ENCODE results near the gene SORCS2. TPM values are rescaled to one million over a fixed set of nuclear protein-coding genes. Genes with fewer than 3 reads are reported as not detected.

SORCS2 gene
- total RNA-seq, 4 donors from 2014 or later: 0.19 to 0.85 (median 0.66) TPM

DNA sequence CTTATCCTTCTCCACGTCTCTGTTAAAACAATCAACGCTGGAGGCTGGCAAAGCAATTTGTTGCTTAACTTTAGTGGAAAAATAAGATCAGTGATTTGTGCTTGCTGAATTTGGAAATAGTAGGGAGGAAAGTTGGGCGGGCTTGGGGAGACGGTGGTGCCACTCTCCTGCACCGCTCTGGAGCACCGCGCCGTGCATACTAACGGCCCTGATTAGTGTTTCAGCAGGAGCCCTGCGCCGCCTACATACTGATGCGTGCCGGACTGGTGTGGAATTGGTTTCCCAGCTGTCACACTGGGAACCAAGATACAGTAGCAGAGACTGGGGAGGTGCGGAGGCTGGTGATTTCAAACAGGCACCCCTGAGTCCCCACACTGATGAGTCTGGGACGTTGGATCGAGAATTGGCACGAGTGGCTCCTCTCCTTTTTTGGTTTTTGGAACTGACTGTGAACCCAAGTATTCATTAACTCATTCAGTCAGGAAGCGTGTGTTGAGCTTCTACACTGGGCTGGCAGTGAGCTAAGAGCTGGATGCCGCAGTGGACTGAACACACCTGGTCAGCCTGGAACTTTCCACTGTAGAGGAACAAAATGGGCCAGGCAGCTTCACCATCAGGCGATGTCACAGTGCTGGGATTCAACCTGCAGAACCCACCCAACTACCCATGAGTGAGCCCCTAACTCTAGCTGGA lies 271.4 kb downstream of the SORCS2 start:
- TF ChIP-seq, protein P1, sequence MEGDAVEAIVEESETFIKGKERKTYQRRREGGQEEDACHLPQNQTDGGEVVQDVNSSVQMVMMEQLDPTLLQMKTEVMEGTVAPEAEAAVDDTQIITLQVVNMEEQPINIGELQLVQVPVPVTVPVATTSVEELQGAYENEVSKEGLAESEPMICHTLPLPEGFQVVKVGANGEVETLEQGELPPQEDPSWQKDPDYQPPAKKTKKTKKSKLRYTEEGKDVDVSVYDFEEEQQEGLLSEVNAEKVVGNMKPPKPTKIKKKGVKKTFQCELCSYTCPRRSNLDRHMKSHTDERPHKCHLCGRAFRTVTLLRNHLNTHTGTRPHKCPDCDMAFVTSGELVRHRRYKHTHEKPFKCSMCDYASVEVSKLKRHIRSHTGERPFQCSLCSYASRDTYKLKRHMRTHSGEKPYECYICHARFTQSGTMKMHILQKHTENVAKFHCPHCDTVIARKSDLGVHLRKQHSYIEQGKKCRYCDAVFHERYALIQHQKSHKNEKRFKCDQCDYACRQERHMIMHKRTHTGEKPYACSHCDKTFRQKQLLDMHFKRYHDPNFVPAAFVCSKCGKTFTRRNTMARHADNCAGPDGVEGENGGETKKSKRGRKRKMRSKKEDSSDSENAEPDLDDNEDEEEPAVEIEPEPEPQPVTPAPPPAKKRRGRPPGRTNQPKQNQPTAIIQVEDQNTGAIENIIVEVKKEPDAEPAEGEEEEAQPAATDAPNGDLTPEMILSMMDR (IDR thresholded peaks at IDR 0.05; ENCODE audit: low read depth): no peak

DNA sequence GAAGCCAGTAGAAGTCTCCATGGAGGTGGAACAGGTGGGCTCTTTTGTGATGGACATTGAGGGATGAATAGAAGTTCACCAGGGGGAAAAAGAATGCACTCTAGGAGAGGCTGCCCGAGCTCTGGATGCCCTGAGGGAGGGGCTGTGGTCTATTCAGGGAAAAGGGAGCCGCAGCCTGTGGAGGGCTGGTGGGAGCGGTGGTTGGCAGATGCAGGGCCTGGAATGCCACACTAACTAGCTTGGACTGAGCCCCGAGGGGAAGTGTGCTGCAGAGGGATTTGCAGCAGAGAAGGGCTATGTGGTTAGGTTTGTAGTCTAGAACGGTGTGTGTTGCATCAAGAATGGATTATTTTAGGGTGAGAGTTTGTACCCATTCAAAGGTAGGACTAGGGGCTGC lies 271.9 kb downstream of the SORCS2 start:
- TF ChIP-seq, protein P1 (IDR thresholded peaks at IDR 0.05; ENCODE audit: low read depth): no peak

DNA sequence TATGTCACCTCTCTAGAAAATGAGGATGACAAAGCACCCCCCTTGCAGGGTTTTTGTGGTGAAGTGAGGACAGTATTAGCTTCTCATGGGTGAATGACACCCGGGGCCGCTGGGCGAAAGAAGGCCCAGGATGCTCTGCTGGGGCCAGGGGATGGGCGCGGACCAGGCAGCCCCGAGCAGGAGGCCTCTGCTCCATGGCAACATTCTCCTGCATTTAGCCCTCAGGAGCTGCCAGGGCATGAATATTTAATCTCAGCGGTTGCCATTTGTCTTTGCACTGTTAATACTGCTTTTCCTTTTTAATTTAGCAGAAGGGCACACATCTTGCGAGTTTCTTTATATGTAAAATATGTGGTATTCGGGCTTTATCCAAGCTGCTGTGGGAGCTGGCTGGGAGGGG lies 272.7 kb downstream of the SORCS2 start:
- TF ChIP-seq, protein P1 (IDR thresholded peaks at IDR 0.05; ENCODE audit: low read depth): no peak

DNA sequence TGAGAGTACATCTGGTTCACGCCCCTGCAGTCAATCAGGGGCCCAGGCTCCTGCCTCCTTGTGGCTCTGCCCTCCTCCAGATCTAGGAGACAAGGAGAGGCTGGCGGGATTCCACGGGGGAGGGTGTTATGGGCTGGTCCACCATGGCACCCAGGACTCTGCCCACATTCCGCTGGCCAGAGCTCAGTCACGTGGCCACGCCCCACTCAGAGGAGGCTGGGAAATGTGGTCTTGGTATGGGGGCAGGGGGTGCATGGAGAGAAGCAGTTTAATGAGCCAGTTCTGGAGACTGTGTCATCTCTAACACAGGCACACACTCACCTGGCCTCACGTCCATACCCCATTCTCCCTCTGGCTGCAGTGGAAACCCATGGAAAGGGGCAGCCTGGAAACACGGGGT lies 273.9 kb downstream of the SORCS2 start:
- TF ChIP-seq, protein P1 (IDR thresholded peaks at IDR 0.05; ENCODE audit: low read depth): no peak

DNA sequence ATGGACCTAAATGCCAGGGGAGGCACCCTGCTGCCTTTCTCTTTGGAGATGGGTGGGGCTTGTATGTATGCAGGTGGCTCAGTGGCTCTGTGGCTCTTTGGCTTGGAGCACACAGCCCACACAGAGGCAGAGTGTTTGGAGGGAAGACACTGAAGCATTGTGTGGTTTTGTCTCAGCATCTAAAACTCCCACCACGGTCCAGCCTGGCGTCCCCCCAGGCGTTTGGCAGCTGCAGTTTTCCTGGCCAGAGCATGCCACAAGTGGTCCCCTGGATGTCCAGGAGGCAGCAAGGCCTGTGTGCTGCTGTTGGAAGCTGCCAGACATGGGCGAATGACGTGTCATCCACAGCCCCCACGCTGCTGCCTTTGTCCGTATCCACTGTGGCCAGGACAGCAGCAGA lies 274.6 kb downstream of the SORCS2 start:
- TF ChIP-seq, protein P1 (IDR thresholded peaks at IDR 0.05; ENCODE audit: low read depth): no peak

DNA sequence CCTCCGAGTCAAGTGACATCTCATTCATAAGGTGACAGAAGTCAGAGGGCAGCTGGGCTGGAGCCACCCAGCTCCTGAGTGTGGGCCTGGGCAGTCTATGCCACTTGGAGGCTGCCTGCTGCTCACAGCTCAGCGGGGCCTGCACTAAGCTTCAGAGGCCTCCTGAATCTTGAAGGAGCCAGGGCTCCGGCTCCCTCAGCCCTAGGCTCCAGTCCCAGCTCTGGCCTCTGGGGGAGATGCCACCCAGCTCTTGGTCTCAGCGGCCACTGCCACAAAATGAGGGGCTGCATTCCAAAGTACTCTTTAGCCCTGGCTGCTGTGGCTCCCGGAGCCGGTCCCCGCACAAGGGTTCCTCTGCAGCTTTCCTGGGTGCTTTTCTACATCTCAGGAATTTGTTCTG lies 275.1 kb downstream of the SORCS2 start:
- TF ChIP-seq, protein P1 (IDR thresholded peaks at IDR 0.05; ENCODE audit: low read depth): no peak

DNA sequence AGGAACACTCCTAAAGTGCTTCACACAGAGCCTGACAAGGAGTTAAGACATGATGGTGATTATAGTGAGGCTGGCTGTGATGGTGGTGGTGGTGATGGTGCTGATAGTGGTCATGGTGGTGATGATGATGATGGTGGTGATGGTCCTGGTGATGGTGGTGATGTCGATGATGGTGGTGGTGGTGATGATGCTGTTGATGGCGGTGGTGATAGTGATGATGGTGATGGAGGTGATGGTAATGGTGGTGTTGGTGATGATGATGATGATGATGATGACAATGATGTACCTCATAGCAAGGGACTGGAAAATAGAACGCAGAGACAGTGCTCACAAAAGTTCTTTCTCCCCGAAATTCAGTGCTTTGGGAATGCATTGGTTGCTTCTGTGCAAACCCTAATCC lies 276.7 kb downstream of the SORCS2 start:
- TF ChIP-seq, protein P1 (IDR thresholded peaks at IDR 0.05; ENCODE audit: low read depth): no peak
